ENCODE results near the gene EEFSEC. TPM values are rescaled to one million over a fixed set of nuclear protein-coding genes. Genes with fewer than 3 reads are reported as not detected.

EEFSEC gene
- polyA plus RNA-seq, 1 donor (not counting 4 experiments of a cell fraction or from before 2014, with no cell fraction given) = 8.7 TPM

DNA sequence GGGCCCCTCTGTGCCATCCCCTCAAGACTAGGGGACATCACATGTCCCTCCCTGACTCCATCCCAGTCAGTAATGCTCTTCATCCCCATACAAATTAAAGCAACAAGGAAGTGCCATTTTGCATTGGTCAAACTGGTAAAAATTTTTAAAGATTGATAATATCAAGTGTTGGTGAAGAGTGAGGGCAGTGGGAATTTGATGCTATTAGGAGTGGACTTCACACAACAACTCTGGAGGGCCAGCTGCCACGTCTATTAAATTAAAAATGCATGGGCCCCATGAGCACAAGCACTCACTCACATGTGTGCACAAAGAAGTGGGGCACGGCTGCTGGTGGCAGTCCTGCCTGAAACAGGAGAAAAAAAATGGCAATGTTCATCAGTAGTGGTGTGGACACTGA, 265.6 kb downstream of the EEFSEC start:
- no peak for DNase-seq (ENCODE audit: low read depth, low spot score)
- peaks cover 6% of the 10 kb centered on the region for H3K4me1 ChIP-seq (ENCODE audit: control insufficient read depth, extremely low read depth, insufficient read depth, low read length)
- dilution Hi-C loops (cut with MboI; ENCODE audit: extremely low pct_ligation_motif_present, low sequenced_read_pairs) = no loop called here
- H3K9ac ChIP-seq (ENCODE audit: control insufficient read depth, extremely low read depth, insufficient read depth, low read length) = no peak overlapping the region
- no peak overlapping the region for H2AFZ ChIP-seq (ENCODE audit: control insufficient read depth, low read length)
- no peaks in the 10 kb centered on the region for H3K9me3 ChIP-seq (ENCODE audit: control insufficient read depth, low read depth, low read length)
- H3K36me3 ChIP-seq (ENCODE audit: control insufficient read depth in 2 of 2, extremely low read depth in 1 of 2, insufficient read depth in 2 of 2, low read length in 2 of 2) = no peaks in the 10 kb centered on the region
- H3K27ac ChIP-seq (ENCODE audit: control insufficient read depth, insufficient read depth, low read length) = no peak overlapping the region
- TF ChIP-seq CTCF (optimal IDR thresholded peaks at IDR 0.05 in 1 of 3, IDR thresholded peaks at IDR 0.05 in 1 of 3, conservative IDR thresholded peaks at IDR 0.05 in 1 of 3; ENCODE audit: extremely low read depth in 1 of 3, insufficient read depth in 2 of 3, low read length in 3 of 3) (no peak), EZH2 (IDR thresholded peaks at IDR 0.05; ENCODE audit: low read length) (no peak)
- FAIRE-seq = no peak
- H3K27me3 ChIP-seq (ENCODE audit: control insufficient read depth, extremely low read depth, insufficient read depth, low read length) = peaks cover 4% of the 10 kb centered on the region
- no peaks in the 10 kb centered on the region for H3K9me1 ChIP-seq (ENCODE audit: control insufficient read depth, extremely low read depth, insufficient read depth, low read length)
- H3K4me2 ChIP-seq (ENCODE audit: control insufficient read depth, extremely low read depth, insufficient read depth, low read depth, low read length) = no peak overlapping the region
- no peaks in the 10 kb centered on the region for H4K20me1 ChIP-seq (ENCODE audit: control insufficient read depth, extremely low read depth, insufficient read depth, low read length)
- no peak overlapping the region for H3K4me3 ChIP-seq (ENCODE audit: control insufficient read depth in 2 of 3, extremely low read depth in 1 of 3, insufficient read depth in 2 of 3, low read depth in 1 of 3, low read length in 3 of 3)
- no peaks in the 10 kb centered on the region for H3K79me2 ChIP-seq (ENCODE audit: control insufficient read depth, insufficient read depth, low read length)

GRCh38 chr3:128419311-128419710, 266.0 kb downstream of the EEFSEC start:
- Histone ChIP-seq H3K79me2 (ENCODE audit: control insufficient read depth, insufficient read depth, low read length) (no peaks in the 10 kb centered on the region), H3K27me3 (ENCODE audit: control insufficient read depth, extremely low read depth, insufficient read depth, low read length) (peaks cover 4% of the 10 kb centered on the region), H3K4me3 (ENCODE audit: control insufficient read depth in 2 of 3, extremely low read depth in 1 of 3, insufficient read depth in 2 of 3, low read depth in 1 of 3, low read length in 3 of 3) (no peak overlapping the region), H3K9me3 (ENCODE audit: control insufficient read depth, low read depth, low read length) (no peaks in the 10 kb centered on the region), H3K4me1 (ENCODE audit: control insufficient read depth, extremely low read depth, insufficient read depth, low read length) (peaks cover 6% of the 10 kb centered on the region), H2AFZ (ENCODE audit: control insufficient read depth, low read length) (no peak overlapping the region), H3K9ac (ENCODE audit: control insufficient read depth, extremely low read depth, insufficient read depth, low read length) (no peak overlapping the region), H3K9me1 (ENCODE audit: control insufficient read depth, extremely low read depth, insufficient read depth, low read length) (no peaks in the 10 kb centered on the region), H3K27ac (ENCODE audit: control insufficient read depth, insufficient read depth, low read length) (no peak overlapping the region), H3K36me3 (ENCODE audit: control insufficient read depth in 2 of 2, extremely low read depth in 1 of 2, insufficient read depth in 2 of 2, low read length in 2 of 2) (no peaks in the 10 kb centered on the region), H3K4me2 (ENCODE audit: control insufficient read depth, extremely low read depth, insufficient read depth, low read depth, low read length) (no peak overlapping the region), H4K20me1 (ENCODE audit: control insufficient read depth, extremely low read depth, insufficient read depth, low read length) (no peaks in the 10 kb centered on the region)
- FAIRE-seq (no peak), DNase-seq (ENCODE audit: low read depth, low spot score) (no peak)
- dilution Hi-C loops (cut with MboI; ENCODE audit: extremely low pct_ligation_motif_present, low sequenced_read_pairs) = no loop called here
- TF ChIP-seq CTCF (optimal IDR thresholded peaks at IDR 0.05 in 1 of 3, IDR thresholded peaks at IDR 0.05 in 1 of 3, conservative IDR thresholded peaks at IDR 0.05 in 1 of 3; ENCODE audit: extremely low read depth in 1 of 3, insufficient read depth in 2 of 3, low read length in 3 of 3) (no peak), EZH2 (IDR thresholded peaks at IDR 0.05; ENCODE audit: low read length) (no peak)
